ENCODE data around the gene NDUFB10.

DNA sequence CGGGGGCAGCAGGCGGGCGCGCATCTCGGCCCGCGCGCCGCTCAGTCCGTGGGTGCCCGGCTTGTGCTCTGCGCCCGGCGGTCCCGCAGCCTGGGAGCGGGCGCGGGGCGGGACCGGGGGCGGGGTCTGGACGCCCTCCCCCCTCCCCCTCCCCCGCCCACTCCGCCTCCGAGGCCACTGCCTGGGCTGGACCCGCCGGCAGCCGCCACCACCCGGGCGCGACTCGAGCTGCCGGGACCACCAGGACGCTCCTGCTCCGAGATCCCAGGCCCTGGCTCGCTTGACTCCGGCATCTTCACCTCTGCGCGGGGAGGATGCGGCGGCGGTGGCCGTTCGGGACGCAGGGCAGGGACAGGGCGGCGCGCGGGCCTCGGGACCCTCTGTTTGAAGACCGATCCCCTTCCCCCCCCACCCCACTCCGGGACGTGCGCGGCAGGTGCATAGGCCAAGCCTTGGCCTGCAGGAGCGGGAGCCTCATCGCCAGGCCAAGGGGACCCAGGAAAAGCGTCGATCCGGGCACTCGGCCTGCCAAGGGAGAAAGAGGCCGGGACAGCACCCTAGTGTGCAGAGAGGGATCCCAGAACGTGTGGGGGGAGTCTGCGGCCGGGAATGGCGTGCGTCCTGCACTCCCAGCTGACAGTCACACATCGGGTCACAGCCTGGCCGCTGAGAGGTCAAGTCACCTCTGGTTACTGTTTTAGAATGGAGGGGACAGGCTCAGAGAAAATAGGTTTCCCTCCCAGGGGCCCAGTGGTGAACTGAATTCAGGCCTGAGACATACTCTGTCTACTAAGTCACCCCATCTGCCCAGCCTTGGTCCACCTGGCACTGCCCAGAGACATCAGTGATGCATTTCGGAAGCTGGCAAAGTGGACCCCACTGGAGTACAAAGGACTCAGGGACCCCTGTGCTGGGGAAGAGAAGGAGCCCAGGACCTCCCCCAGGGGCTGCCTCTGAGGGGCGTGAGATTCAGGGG lies 40.7 kb upstream of the NDUFB10 start, which contains the start of gene HS3ST6:
- TF ChIP-seq, protein P1, sequence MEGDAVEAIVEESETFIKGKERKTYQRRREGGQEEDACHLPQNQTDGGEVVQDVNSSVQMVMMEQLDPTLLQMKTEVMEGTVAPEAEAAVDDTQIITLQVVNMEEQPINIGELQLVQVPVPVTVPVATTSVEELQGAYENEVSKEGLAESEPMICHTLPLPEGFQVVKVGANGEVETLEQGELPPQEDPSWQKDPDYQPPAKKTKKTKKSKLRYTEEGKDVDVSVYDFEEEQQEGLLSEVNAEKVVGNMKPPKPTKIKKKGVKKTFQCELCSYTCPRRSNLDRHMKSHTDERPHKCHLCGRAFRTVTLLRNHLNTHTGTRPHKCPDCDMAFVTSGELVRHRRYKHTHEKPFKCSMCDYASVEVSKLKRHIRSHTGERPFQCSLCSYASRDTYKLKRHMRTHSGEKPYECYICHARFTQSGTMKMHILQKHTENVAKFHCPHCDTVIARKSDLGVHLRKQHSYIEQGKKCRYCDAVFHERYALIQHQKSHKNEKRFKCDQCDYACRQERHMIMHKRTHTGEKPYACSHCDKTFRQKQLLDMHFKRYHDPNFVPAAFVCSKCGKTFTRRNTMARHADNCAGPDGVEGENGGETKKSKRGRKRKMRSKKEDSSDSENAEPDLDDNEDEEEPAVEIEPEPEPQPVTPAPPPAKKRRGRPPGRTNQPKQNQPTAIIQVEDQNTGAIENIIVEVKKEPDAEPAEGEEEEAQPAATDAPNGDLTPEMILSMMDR (IDR thresholded peaks at IDR 0.05), result no peak
- TF ChIP-seq POLR2A (IDR thresholded peaks at IDR 0.05; ENCODE audit: low read depth), result no peak

Measured in esophagus muscularis mucosa (tissue), 3 donors.